T-helper 2 cell treated with Interferon-gamma antibody and Interleukin-4, amounts not matched to agents 5 μg/mL and 100 μg/mL, for 36 hours (primary cell): ENCODE data around the gene CDKN2D.
"Not testable (repeated sequence)": the region's sequence is repeated elsewhere in the genome, so short reads cannot be mapped to it uniquely, and the experiment has no call there.

Experiments
- DNase-seq: peaks from one replicate; pipeline ENCODE4 v3.0.0; 2021; ENCODE audit warnings: low spot score
- H3K27ac Mint-ChIP-seq: one replicate; pipeline ENCODE4 v1.8.0; 2021; ENCODE audit warnings: mild to moderate bottlenecking, mixed read lengths
- H3K27me3 Mint-ChIP-seq: one replicate; pipeline ENCODE4 v1.8.0; 2021; ENCODE audit warnings: low read depth, mixed read lengths
- H3K36me3 Mint-ChIP-seq: one replicate; pipeline ENCODE4 v1.8.0; 2021; ENCODE audit warnings: low read depth, mixed read lengths
- H3K4me1 Mint-ChIP-seq: one replicate; pipeline ENCODE4 v1.8.0; 2021; ENCODE audit warnings: low read depth, mixed read lengths
- H3K4me3 Mint-ChIP-seq: one replicate; pipeline ENCODE4 v1.8.0; 2022; ENCODE audit warnings: mild to moderate bottlenecking, moderate library complexity, mixed read lengths
- H3K9me3 Mint-ChIP-seq: one replicate; pipeline ENCODE4 v1.8.0; 2021; ENCODE audit warnings: mixed read lengths

Gene CDKN2D

GRCh38 chr19:10553087-10553667 lies 15.6 kb downstream of the CDKN2D start:
- H3K27me3 Mint-ChIP-seq: no peaks in the 10 kb centered on the region
- H3K36me3 Mint-ChIP-seq: peaks cover 64% of the 10 kb centered on the region
- peak overlapping the region; percentile 64 for H3K4me3 Mint-ChIP-seq
- no peaks in the 10 kb centered on the region for H3K9me3 Mint-ChIP-seq
- no peak for DNase-seq
- H3K27ac Mint-ChIP-seq: peak overlapping the region; percentile 94
- H3K4me1 Mint-ChIP-seq: peaks cover 36% of the 10 kb centered on the region

DNA sequence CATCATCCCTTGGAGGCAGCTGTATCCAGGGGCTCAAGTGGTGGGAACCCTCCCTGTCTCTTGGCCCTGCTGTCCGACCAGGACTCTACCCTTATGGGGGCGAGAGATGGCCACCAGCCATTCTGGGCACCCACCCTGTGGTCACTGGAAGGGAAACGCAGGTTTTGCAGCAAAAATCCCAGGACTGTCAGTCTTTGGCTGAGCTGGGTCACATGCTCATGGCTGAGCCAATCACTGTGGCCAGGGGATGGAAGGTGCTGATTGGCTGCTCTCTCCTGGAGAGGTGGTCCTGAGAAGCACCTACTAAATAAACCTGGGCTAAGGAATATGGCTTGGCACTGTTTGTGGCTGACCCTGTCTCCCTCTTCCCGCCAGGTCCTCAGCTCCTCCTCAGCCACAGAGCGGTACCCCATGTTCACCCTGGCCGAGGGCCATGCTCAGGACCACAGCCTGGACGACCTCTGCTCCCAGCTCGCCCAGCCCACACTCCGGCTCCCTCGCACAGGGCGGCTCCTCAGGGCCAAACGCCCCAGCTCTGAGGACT lies 16.2 kb downstream of the CDKN2D start:
- H3K9me3 Mint-ChIP-seq: no peaks in the 10 kb centered on the region
- peaks cover 62% of the 10 kb centered on the region for H3K36me3 Mint-ChIP-seq
- peak overlapping the region; percentile 94 for H3K27ac Mint-ChIP-seq
- H3K4me3 Mint-ChIP-seq: peak overlapping the region; percentile 64
- no peaks in the 10 kb centered on the region for H3K27me3 Mint-ChIP-seq
- DNase-seq: no peak
- peaks cover 36% of the 10 kb centered on the region for H3K4me1 Mint-ChIP-seq

GRCh38 chr19:10551698-10552301 lies 17.0 kb downstream of the CDKN2D start:
- H3K4me1 Mint-ChIP-seq: peaks cover 36% of the 10 kb centered on the region
- no peak for DNase-seq
- peaks cover 66% of the 10 kb centered on the region for H3K36me3 Mint-ChIP-seq
- H3K4me3 Mint-ChIP-seq: peak overlapping the region; percentile 12
- H3K9me3 Mint-ChIP-seq: no peaks in the 10 kb centered on the region
- H3K27me3 Mint-ChIP-seq: no peaks in the 10 kb centered on the region
- H3K27ac Mint-ChIP-seq: peak overlapping the region; percentile 67

- not testable (repeated sequence) for H3K27ac Mint-ChIP-seq, H3K4me3 Mint-ChIP-seq, H3K9me3 Mint-ChIP-seq, DNase-seq, H3K27me3 Mint-ChIP-seq
- H3K4me1 Mint-ChIP-seq: peaks cover 33% of the 10 kb centered on the region
- peaks cover 62% of the 10 kb centered on the region for H3K36me3 Mint-ChIP-seq
Measured at GRCh38 chr19:10551006-10551405, 17.8 kb downstream of the CDKN2D start.

DNA sequence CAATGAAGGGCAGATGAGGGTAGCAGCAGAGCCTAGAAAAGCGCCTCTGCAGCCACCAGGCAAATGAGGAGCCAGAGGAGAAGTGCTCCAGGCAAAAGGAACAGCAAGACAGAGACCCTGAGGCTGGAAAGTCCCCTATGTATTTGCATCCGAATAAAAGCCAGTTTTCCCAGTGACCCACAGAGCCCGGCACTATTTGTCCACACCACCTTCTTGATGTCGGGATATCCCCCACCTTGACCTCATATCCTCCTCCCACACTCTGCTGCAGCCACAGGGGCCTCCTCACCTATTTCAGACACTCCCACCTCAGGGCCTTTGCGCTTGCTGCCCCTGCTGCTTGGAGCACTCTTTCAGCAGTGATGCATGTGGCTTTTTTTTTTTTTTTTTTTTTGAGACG lies 18.4 kb downstream of the CDKN2D start:
- Mint-ChIP-seq H3K9me3 (no peaks in the 10 kb centered on the region), H3K36me3 (peaks cover 59% of the 10 kb centered on the region), H3K27ac (peak overlapping the region; percentile 31), H3K4me3 (no peak overlapping the region), H3K27me3 (no peaks in the 10 kb centered on the region), H3K4me1 (peaks cover 29% of the 10 kb centered on the region)
- no peak for DNase-seq

DNA sequence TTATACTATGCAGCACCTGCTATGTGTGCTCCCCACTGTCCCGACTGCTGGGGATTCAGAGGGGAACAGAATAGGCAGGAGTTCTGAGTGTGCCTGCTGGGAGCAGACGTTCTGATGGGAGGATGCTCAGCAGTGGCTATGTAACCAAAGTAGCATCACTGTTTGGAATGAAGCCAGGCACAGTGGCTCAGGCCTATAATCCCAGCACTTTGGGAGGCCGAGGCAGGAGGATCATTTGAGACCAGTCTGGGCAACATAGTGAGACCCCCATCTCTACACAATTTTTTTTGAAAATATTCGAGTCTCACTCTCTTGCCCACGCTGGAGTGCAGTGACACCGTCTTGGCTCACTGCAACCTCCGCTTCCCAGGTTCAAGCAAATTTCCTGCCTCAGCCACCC lies 19.0 kb downstream of the CDKN2D start:
- no peaks in the 10 kb centered on the region for H3K9me3 Mint-ChIP-seq
- DNase-seq: no peak
- no peak overlapping the region for H3K4me3 Mint-ChIP-seq
- peaks cover 56% of the 10 kb centered on the region for H3K36me3 Mint-ChIP-seq
- H3K4me1 Mint-ChIP-seq: peaks cover 31% of the 10 kb centered on the region
- H3K27ac Mint-ChIP-seq: no peak overlapping the region
- no peaks in the 10 kb centered on the region for H3K27me3 Mint-ChIP-seq

- H3K27ac Mint-ChIP-seq: no peak overlapping the region
- peaks cover 49% of the 10 kb centered on the region for H3K36me3 Mint-ChIP-seq
- DNase-seq: no peak
- peaks cover 22% of the 10 kb centered on the region for H3K4me1 Mint-ChIP-seq
- no peak overlapping the region for H3K4me3 Mint-ChIP-seq
- H3K27me3 Mint-ChIP-seq: no peaks in the 10 kb centered on the region
- no peaks in the 10 kb centered on the region for H3K9me3 Mint-ChIP-seq
Measured at GRCh38 chr19:10548746-10549276, 20.0 kb downstream of the CDKN2D start.

DNA sequence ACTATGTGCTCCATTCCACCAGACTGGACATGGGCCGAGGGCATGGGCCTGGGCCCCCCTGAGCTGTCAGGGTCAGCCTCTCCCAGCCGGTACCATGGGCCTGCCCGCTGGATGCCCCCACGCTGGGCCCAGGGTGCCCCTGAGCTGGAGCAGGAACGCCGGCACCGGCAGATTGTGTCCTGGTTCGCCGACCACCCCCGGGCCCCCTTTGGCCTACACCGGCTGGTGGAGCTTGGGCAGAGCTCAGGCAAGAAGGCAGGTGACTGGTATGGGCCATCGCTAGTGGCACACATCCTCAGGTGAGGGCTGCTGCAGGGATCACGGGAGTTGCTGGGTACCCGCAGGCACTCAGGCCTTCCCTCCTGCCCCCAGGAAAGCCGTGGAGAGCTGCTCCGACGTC lies 22.0 kb downstream of the CDKN2D start:
- DNase-seq: no peak
- Mint-ChIP-seq H3K27me3 (no peaks in the 10 kb centered on the region), H3K9me3 (no peaks in the 10 kb centered on the region), H3K4me3 (no peak overlapping the region), H3K4me1 (peaks cover 11% of the 10 kb centered on the region), H3K36me3 (peaks cover 32% of the 10 kb centered on the region), H3K27ac (no peak overlapping the region)

DNA sequence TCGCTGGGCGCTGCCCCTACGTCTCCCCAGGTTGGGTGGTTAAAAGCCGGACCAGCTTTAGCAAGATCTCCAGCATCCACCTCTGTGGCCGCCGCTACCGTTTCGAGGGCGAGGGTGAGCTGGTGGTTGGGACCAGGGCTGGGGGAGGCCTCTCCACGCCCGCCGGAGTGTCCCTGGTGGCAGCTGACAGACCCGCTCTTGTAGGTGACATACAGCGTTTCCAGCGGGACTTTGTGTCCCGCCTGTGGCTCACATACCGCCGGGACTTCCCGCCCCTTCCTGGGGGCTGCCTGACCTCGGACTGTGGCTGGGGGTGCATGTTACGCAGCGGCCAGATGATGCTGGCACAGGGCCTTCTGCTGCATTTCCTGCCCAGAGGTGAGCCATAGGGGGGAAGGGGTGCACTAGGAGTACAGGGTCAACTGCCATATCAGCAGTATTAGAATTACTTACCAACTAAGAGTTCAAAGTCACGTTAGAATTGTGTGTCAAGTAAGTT lies 24.0 kb downstream of the CDKN2D start:
- H3K4me1 Mint-ChIP-seq: peaks cover 6% of the 10 kb centered on the region
- peaks cover 10% of the 10 kb centered on the region for H3K27me3 Mint-ChIP-seq
- peak overlapping the region; percentile 84 for H3K27ac Mint-ChIP-seq
- no peaks in the 10 kb centered on the region for H3K9me3 Mint-ChIP-seq
- DNase-seq: no peak
- H3K36me3 Mint-ChIP-seq: peaks cover 17% of the 10 kb centered on the region
- H3K4me3 Mint-ChIP-seq: peak overlapping the region; percentile 89

DNA sequence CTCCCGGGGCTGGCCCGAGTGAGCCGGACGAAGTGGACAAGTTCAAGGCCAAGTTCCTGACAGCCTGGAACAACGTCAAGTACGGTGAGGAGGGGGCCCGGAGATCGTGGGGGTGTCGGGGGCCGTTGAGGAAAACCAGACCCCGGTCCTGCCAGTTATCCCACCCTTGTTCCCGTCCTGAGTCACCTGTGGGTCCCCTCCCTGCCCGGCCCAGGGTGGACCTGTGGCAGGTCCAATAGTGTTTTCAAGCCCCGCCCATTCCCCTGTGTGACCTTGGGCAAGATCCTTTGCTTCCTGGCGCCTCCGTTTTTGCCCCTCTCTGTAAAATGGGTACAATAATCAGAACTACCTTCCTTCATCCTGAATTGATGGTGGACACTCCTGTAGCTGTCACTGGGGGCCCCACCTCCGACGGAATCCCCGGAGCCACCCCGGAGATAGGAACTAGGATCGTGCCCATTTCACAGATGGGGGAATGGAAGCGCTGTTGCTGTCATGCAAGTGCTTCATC lies 24.5 kb downstream of the CDKN2D start:
- H3K9me3 Mint-ChIP-seq: no peaks in the 10 kb centered on the region
- peaks cover 6% of the 10 kb centered on the region for H3K4me1 Mint-ChIP-seq
- no peak for DNase-seq
- H3K36me3 Mint-ChIP-seq: peaks cover 15% of the 10 kb centered on the region
- peak overlapping the region; percentile 89 for H3K4me3 Mint-ChIP-seq
- peaks cover 12% of the 10 kb centered on the region for H3K27me3 Mint-ChIP-seq
- H3K27ac Mint-ChIP-seq: peak overlapping the region; percentile 84

- peaks cover 14% of the 10 kb centered on the region for H3K36me3 Mint-ChIP-seq
- H3K27ac Mint-ChIP-seq: peak within 1 kb of the TSS; percentile 84
- peak; percentile 72 for DNase-seq
- peaks cover 19% of the 10 kb centered on the region for H3K27me3 Mint-ChIP-seq
- peaks cover 8% of the 10 kb centered on the region for H3K4me1 Mint-ChIP-seq
- peak within 1 kb of the TSS; percentile 89 for H3K4me3 Mint-ChIP-seq
- no peaks in the 10 kb centered on the region for H3K9me3 Mint-ChIP-seq
Measured at GRCh38 chr19:10543420-10544241, 25.1 kb downstream of the CDKN2D start, which contains the start of gene ATG4D. Gene ATG4D (plus strand): TSS chr19:10543904. CDS start chr19:10544091, 187 bp downstream.

GRCh38 chr19:10543059-10543419 lies 25.7 kb downstream of the CDKN2D start:
- peak overlapping the region; percentile 73 for H3K4me3 Mint-ChIP-seq
- H3K4me1 Mint-ChIP-seq: peaks cover 8% of the 10 kb centered on the region
- peak overlapping the region; percentile 20 for H3K27ac Mint-ChIP-seq
- peaks cover 8% of the 10 kb centered on the region for H3K36me3 Mint-ChIP-seq
- H3K9me3 Mint-ChIP-seq: no peaks in the 10 kb centered on the region
- peaks cover 25% of the 10 kb centered on the region for H3K27me3 Mint-ChIP-seq
- no peak for DNase-seq

DNA sequence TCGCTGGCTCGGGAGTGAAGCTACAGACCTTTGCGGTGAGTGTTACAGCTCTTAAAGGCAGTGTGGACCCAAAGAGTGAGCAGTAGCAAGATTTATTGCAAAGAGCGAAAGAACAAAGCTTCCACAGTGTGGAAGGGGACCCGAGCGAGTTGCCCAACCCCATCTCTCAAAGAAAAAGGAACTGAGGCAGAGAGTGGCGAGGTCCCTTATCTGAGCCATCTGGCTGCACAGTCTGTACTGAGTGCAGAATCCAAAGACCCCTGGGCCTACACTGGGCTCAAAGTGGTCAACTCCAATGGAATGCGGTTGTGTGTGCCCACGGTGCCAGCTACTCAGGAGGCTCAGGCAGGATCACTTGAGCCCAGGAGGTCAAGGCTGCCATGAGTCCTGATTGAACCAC lies 29.8 kb downstream of the CDKN2D start:
- not testable (repeated sequence) for H3K27ac Mint-ChIP-seq, DNase-seq, H3K4me3 Mint-ChIP-seq, H3K36me3 Mint-ChIP-seq, H3K9me3 Mint-ChIP-seq, H3K4me1 Mint-ChIP-seq
- peaks cover 30% of the 10 kb centered on the region for H3K27me3 Mint-ChIP-seq
